IPS-20b (cell line): ENCODE results near the gene SESTD1.
"Not testable (repeated sequence)": the region's sequence is repeated elsewhere in the genome, so short reads cannot be mapped to it uniquely, and the experiment has no call there.

Experiments
- H3K27ac ChIP-seq: one replicate; pipeline ENCODE4 v1.5.1; 2013; ENCODE audit warnings: low read length
- H3K27me3 ChIP-seq: 2 replicates; pipeline ENCODE4 v1.6.1; 2013; ENCODE audit warnings: mild to moderate bottlenecking, low read length, inconsistent platforms; ENCODE audit not compliant: insufficient read depth
- H3K36me3 ChIP-seq: 2 replicates; pipeline ENCODE4 v1.6.1; 2013; ENCODE audit warnings: low read depth, mild to moderate bottlenecking, inconsistent platforms, low read length, moderate library complexity; ENCODE audit not compliant: insufficient read depth
- H3K4me1 ChIP-seq: 2 replicates; pipeline ENCODE4 v1.6.1; 2013; ENCODE audit warnings: mild to moderate bottlenecking, control low read depth, inconsistent platforms, low read length, moderate library complexity; ENCODE audit not compliant: insufficient read depth
- H3K4me3 ChIP-seq: 2 replicates; pipeline ENCODE4 v1.5.1; 2013; ENCODE audit warnings: mild to moderate bottlenecking, low read length, inconsistent platforms
- H3K9ac ChIP-seq: 2 replicates; pipeline ENCODE4 v1.6.1; 2013; ENCODE audit warnings: low read depth, mild to moderate bottlenecking, inconsistent platforms, low read length, moderate library complexity
- H3K9me3 ChIP-seq: 2 replicates; pipeline ENCODE4 v1.6.1; 2013; ENCODE audit warnings: mild to moderate bottlenecking, low read depth, low read length, inconsistent platforms; ENCODE audit not compliant: insufficient read depth

Gene SESTD1

DNA sequence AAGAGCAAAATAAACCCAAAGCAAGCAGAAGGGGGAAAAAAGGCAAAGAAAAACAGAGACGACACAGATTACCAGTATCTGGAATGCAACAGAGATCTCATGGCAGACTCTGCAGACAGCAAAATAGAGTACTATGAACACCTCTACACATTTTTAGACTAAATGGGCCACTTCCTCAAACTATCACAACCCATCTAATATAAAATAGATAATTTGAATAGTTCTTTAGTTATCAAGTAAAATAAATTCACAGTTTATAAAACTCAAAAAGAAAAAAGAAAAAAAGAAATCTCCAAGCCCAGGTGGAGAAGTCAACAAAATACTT lies 16.6 kb downstream of the SESTD1 start:
- Histone ChIP-seq H3K36me3 (no peaks in the 10 kb centered on the region), H3K9me3 (no peaks in the 10 kb centered on the region), H3K4me1 (peaks cover 11% of the 10 kb centered on the region; the same call in 1 of the 2 replicates), H3K4me3 (no peak overlapping the region), H3K9ac (no peak overlapping the region; the same call in 1 of the 2 replicates), H3K27ac (no peak overlapping the region), H3K27me3 (no peaks in the 10 kb centered on the region)

DNA sequence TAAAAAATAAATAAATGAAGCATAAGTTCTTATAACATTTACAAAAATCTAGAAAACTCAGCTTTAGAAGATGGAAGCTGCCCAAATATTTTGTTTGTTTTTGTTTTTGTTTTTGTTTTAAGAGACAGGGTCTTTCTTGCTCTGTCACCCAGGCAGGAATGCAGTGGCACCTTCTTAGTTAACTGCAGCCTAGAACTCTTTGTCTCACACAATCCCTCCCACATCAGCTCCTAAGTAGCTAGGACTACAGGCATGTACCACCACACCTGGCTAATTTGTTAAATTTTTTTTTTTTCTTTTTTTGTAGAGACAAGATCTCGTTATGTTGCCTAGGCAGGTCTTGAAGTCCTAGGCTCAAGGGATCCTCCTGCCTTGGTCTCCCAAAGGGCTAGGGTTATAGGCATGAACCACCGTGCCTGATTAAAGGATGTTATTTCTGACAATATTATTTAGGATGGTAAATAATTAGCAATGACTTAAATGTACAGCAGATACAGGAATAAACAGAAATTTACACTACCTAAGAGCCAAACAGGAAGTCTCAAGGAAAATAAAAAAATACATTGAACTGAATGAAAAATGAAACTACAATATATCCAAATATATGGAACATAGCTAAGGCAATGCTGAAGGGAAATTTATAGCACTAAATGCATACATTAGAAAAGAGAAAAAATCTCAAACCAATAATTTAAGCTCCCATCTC lies 17.2 kb downstream of the SESTD1 start:
- H3K4me3 ChIP-seq: no peak overlapping the region
- no peak overlapping the region for H3K27ac ChIP-seq

DNA sequence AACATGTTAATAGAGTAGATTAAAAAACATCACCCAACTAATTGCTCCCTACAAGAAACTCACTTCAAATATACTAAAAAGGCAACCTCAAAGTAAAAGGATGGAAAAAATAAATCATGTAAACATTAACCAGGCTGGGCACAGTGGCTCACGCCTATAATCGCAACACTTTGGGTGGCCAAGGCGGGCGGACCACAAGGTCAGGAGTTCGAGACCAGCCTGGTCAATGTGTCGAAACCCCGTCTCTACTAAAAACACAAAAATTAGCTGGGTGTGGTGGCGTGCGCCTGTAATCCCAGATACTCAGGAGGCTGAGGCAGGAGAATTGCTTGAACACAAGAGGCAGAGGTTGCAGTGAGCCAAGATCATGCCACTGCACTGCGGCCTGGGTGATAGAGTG lies 18.8 kb downstream of the SESTD1 start:
- not testable (repeated sequence) for H3K9ac ChIP-seq, H3K27ac ChIP-seq, H3K27me3 ChIP-seq, H3K4me3 ChIP-seq, H3K36me3 ChIP-seq, H3K4me1 ChIP-seq, H3K9me3 ChIP-seq

More for the DNA sequence above, 17.2 kb downstream of the SESTD1 start:
- H3K9ac ChIP-seq: no peak overlapping the region; the same call in 1 of the 2 replicates
- H3K4me1 ChIP-seq: peaks cover 7% of the 10 kb centered on the region; the same call in 1 of the 2 replicates
- H3K27me3 ChIP-seq: no peaks in the 10 kb centered on the region
- no peaks in the 10 kb centered on the region for H3K9me3 ChIP-seq
- no peaks in the 10 kb centered on the region for H3K36me3 ChIP-seq

DNA sequence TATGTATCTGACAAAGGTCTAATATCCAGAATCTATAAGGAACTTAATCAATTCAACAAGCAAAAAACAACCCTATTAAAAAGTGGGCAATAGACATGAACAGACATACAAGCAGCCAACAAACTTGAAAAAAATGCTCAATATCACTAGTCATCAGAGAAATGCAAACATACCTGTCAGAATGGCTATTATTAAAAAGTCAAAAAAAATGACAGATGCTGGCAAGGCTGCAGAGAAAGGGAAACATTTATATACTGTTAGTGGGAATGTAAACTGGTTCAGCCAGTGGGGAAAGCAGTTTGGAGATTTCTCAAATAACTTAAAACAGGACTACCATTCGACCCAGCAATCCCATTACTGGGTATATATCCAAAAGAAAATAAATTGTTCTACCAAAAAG lies 21.6 kb downstream of the SESTD1 start:
- H3K4me1 ChIP-seq: peaks cover 26% of the 10 kb centered on the region

DNA sequence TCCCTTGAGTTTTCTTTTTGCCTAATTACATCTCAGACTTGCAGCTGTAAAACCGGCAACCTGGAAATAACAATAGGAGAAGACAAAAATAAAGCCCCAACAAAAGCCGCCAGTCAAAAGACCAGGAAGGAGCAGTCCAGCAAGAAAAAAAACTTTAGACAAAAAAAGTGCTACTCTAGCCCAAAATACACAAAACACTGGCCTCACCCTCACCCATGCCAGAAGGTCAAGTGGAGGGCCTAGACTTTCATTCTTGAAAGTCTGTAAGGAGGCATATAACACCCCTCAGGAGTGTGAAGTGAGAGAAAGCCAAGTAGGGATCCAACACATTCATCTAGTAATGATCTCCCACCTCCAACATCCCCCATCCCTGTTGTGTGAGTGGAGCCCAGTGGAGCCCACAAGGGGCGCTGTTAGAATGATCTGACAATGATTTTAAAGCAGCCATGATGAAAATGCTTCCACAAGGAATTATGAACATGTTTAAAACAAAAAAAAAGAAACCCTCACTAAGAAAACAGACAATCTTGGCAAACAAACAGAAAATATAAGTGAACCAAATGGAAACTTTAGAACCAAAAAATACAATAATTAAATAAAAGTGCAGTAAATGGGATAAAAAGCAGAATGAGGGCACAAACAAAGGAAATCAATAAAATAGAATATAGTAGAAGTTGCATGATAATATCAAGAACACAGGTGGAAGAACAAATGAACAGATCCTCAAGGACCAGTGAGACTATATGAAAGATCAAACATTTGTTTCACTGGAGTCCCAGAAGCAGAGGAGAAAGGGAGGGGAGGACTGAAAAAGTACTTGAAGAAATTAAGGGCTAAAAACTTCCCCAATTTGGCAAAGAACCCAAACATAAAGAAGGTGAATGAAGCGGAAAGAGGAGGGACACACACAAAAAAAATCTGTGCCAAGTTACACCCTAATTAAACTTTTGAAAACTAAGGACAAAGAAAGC lies 23.9 kb downstream of the SESTD1 start:
- Histone ChIP-seq H3K9ac (no peak overlapping the region), H3K27me3 (no peaks in the 10 kb centered on the region), H3K36me3 (no peaks in the 10 kb centered on the region), H3K27ac (no peak overlapping the region), H3K4me1 (peaks cover 24% of the 10 kb centered on the region), H3K9me3 (no peaks in the 10 kb centered on the region), H3K4me3 (no peak overlapping the region)

More for the DNA sequence above, 21.6 kb downstream of the SESTD1 start:
- no peaks in the 10 kb centered on the region for H3K27me3 ChIP-seq
- no peaks in the 10 kb centered on the region for H3K36me3 ChIP-seq
- no peaks in the 10 kb centered on the region for H3K9me3 ChIP-seq
- H3K4me3 ChIP-seq: no peak overlapping the region
- no peak overlapping the region for H3K9ac ChIP-seq
- H3K27ac ChIP-seq: no peak overlapping the region

DNA sequence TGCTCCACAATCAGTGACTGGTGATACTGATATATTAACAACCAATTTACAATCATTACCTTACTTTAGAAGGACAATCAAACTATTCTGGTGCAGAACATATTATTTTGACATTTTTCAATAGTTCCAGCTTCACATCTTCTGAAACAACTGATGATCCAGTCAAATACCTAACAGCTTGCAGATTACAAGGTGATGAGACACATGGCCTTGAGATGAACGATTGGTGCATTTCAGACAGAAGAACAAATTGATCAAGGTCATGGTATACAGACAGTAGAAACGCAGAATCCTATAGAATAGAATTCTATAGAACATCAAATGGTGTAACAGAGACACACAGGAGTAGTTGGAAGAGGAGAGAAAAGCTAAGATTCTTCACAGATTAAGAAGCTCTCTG lies 24.8 kb downstream of the SESTD1 start:
- Histone ChIP-seq H3K4me3 (no peak overlapping the region), H3K27me3 (no peaks in the 10 kb centered on the region), H3K27ac (no peak overlapping the region), H3K4me1 (peaks cover 24% of the 10 kb centered on the region), H3K36me3 (no peaks in the 10 kb centered on the region), H3K9ac (no peak overlapping the region), H3K9me3 (no peaks in the 10 kb centered on the region)

DNA sequence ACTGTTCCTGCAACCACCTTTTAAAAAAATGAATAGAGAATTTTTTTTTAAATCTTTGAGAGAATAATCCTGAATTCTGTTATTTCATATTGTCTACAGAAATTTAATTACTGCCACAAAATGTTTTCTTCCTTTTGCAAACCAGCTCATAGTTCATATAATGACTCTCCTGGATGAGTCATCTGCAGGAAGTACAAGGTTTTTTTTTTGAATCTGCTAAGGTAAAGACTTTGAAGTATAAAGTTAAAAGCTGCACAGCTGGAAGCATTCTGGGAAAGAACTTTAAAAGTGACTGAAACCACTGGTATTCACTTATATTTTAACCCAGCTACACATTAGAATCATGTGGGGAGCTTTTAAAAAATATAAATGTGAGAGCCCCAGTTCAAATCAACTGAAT lies 25.4 kb downstream of the SESTD1 start:
- Histone ChIP-seq H3K27me3 (no peaks in the 10 kb centered on the region), H3K9ac (no peak overlapping the region), H3K4me3 (no peak overlapping the region), H3K36me3 (no peaks in the 10 kb centered on the region), H3K4me1 (peaks cover 24% of the 10 kb centered on the region), H3K9me3 (no peaks in the 10 kb centered on the region), H3K27ac (no peak overlapping the region)

DNA sequence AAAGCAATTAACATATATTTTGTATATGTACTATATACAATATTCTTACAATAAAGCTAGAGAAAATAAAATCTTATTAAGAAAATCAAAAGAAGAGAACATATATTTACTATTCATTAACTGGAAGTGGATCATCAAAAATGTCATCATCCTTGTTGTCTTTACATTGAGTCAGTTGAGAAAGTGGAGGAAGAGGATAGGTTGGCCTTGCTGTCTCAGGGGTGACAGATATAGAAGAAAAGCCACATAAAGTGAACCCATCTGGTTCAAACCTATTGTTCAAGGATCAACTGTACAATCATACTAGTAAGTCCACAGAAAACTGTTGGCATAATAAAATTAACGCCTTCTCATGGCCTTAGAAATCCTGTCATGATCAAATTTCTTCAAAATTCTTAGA lies 26.6 kb downstream of the SESTD1 start:
- Histone ChIP-seq H3K9me3 (no peaks in the 10 kb centered on the region), H3K4me3 (no peak overlapping the region), H3K36me3 (no peaks in the 10 kb centered on the region), H3K4me1 (peaks cover 24% of the 10 kb centered on the region), H3K27ac (no peak overlapping the region), H3K27me3 (no peaks in the 10 kb centered on the region), H3K9ac (no peak overlapping the region)

DNA sequence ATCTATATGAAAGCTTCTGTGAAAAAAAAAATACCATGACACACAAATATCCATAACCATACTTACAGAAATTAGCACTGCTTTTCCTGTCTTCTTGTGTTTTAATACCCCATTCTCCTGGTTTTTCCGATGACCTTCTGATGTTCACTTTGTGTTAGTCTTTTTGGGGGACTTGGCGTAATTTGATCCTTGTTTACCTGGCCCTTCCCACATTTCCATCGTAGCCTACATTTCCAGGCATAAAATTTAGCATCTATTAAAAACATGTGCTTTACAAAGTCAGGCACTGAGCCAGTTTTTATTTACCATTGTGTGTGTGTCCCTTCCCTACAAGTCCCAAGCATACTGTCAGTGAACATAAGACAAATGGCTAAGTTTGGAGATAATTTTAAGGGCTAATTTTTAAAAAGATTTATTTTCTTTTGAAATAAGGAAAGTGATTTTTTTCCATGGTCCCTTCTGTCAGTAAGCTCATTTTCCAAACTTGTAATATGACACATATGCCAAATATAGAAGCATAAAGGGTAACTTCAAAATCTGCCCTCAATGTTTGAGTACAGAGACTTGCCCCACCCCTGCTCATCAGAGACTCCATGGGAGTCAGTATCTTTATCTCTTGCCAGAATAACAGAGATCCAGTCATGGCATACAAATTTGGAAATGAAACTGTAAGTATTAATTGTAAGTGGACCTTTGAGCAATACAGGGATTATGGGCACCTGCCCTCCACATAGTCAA lies 27.3 kb downstream of the SESTD1 start:
- Histone ChIP-seq H3K9me3 (no peaks in the 10 kb centered on the region), H3K4me1 (peaks cover 24% of the 10 kb centered on the region), H3K9ac (no peak overlapping the region), H3K27ac (no peak overlapping the region), H3K36me3 (no peaks in the 10 kb centered on the region), H3K4me3 (no peak overlapping the region), H3K27me3 (no peaks in the 10 kb centered on the region)

DNA sequence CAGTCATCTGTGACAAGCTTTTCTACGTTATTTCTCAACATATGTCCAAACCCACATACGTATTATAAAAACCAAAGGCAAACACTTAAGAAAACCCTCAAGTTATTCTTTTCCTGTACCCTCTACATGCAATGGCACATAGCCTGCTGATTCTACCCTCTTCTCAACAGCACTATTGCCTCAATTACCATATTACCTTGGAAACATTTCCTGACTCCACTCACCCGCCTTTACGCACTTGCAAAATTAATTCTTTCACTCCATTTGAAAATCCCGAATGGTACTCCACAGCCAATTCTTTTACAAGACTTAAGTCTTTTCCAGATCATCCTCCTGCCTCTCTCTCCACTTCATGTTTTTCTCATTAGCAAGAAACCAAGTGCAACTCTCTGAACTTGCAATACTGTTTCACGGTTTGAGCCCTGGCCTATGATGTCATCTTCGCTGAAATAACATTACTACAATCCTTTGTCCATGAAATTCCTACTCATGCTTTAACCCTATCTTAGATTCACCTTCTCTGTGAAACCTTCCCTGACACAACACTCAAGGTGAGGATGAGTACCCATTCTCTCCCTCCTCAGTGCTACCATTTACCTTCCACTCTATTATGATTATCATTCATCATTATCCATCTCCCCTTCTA lies 29.0 kb downstream of the SESTD1 start:
- Histone ChIP-seq H3K27me3 (no peaks in the 10 kb centered on the region), H3K4me3 (no peak overlapping the region), H3K36me3 (no peaks in the 10 kb centered on the region), H3K9me3 (no peaks in the 10 kb centered on the region), H3K9ac (no peak overlapping the region), H3K4me1 (peaks cover 18% of the 10 kb centered on the region), H3K27ac (no peak overlapping the region)

DNA sequence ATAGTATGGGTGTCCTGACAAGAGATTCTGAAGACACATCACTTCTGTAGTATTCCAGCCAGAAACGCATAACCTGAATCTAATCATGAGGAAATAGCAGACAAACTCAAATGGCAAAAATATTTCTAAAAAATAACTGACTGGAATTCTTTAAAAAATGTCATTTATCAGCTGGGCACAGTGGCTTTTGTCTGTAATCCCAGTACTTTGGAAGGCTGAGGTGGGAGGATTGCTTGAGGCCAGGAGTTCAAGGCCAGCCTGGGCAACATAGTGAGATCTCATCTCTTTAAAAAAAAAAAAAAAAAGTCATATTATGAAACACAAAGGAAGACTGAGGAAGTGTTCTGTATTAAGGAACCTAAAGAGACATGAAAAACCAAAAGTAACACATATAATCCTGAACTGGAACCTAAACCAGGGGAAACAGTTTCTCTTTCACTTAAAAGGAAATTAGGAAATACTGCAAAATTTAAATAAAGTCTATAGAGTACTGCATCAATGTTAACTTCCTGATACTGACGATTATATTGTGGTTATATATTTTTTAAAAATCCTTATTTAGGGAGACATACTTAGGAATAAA lies 29.9 kb downstream of the SESTD1 start:
- H3K27me3 ChIP-seq: no peaks in the 10 kb centered on the region
- H3K27ac ChIP-seq: no peak overlapping the region
- peaks cover 16% of the 10 kb centered on the region for H3K4me1 ChIP-seq
- no peaks in the 10 kb centered on the region for H3K36me3 ChIP-seq
- no peak overlapping the region for H3K4me3 ChIP-seq
- no peaks in the 10 kb centered on the region for H3K9me3 ChIP-seq
- no peak overlapping the region for H3K9ac ChIP-seq
